ENCODE data around the gene LUZP1.
"Not testable (repeated sequence)": the region's sequence is repeated elsewhere in the genome, so short reads cannot be mapped to it uniquely, and the experiment has no call there.

Gene LUZP1

GRCh38 chr1:23168445-23169194 lies at the start of gene LUZP1:
Gene LUZP1, minus strand, starts transcription at chr1:23168856.
- DNase-seq, result peak; percentile 77 to 96

- no peak for DNase-seq
Observed at GRCh38 chr1:23217421-23218115, 48.9 kb upstream of the LUZP1 start, which contains the start of gene HTR1D. Gene HTR1D, minus strand, starts transcription at chr1:23217502. Its CDS starts 23,283 bp downstream, at chr1:23194219.

GRCh38 chr1:23216771-23217420 lies 48.2 kb upstream of the LUZP1 start:
- DNase-seq, result no peak

- no peak for DNase-seq
Observed at GRCh38 chr1:23215751-23216449, 47.2 kb upstream of the LUZP1 start.

- no peak for DNase-seq
Observed at GRCh38 chr1:23215291-23215690, 46.6 kb upstream of the LUZP1 start.

GRCh38 chr1:23214640-23215039 lies 46.0 kb upstream of the LUZP1 start:
- no peak for DNase-seq

- no peak for DNase-seq
Observed at GRCh38 chr1:23211955-23212354, 43.3 kb upstream of the LUZP1 start.

GRCh38 chr1:23210963-23211362 lies 42.3 kb upstream of the LUZP1 start:
- DNase-seq, result no peak

GRCh38 chr1:23210351-23210785 lies 41.7 kb upstream of the LUZP1 start:
- DNase-seq, result no peak

- no peak for DNase-seq
Observed at GRCh38 chr1:23209770-23210169, 41.1 kb upstream of the LUZP1 start.

GRCh38 chr1:23208527-23208926 lies 39.9 kb upstream of the LUZP1 start:
- no peak for DNase-seq

- not testable (repeated sequence) for DNase-seq
Observed at GRCh38 chr1:23207733-23208132, 39.1 kb upstream of the LUZP1 start.

- DNase-seq, result no peak
Observed at GRCh38 chr1:23202263-23202749, 33.6 kb upstream of the LUZP1 start.

GRCh38 chr1:23200883-23201282 lies 32.2 kb upstream of the LUZP1 start:
- DNase-seq, result no peak

- no peak for DNase-seq
Observed at GRCh38 chr1:23198373-23198772, 29.7 kb upstream of the LUZP1 start.

GRCh38 chr1:23196627-23197328 lies 28.1 kb upstream of the LUZP1 start:
- no peak for DNase-seq

GRCh38 chr1:23194119-23194984 lies 25.7 kb upstream of the LUZP1 start:
- no peak for DNase-seq

- no peak for DNase-seq
Observed at GRCh38 chr1:23193391-23194118, 24.9 kb upstream of the LUZP1 start.

- DNase-seq, result no peak
Observed at GRCh38 chr1:23191199-23191598, 22.5 kb upstream of the LUZP1 start.

- peak; percentile 60 to 92 for DNase-seq
Observed at GRCh38 chr1:23188936-23189452, 20.3 kb upstream of the LUZP1 start.

Measured in inflammatory macrophage treated with lipopolysaccharide for 1 hour (primary cell).